Tibial nerve (tissue), 4 donors: Measurements from ENCODE around the gene H6PD. TPM values are rescaled to one million over a fixed set of nuclear protein-coding genes. Genes with fewer than 3 reads are reported as not detected.

Experiments
- DNase-seq, 2 donors: peaks; one replicate each; pipeline ENCODE4 v3.0.0-alpha.2; 2019; ENCODE audit warnings: low spot score in 2 of 2
- H3K27ac ChIP-seq, 4 donors: fragments of 200-600 bp; sonication (generic) in 3 of 4; one replicate each; pipeline ENCODE4 v1.5.1; 2017 to 2019; ENCODE audit warnings: mild to moderate bottlenecking in 1 of 4
- H3K27me3 ChIP-seq, 2 donors: fragments of 200-600 bp; sonication (generic) in 1 of 2; one replicate each; pipeline versions ENCODE4 v1.5.1 to v1.6.0; 2017 to 2019
- H3K36me3 ChIP-seq, 3 donors: fragments of 200-600 bp; sonication (generic); one replicate each; pipeline ENCODE4 v1.5.1; 2018 to 2019
- H3K4me1 ChIP-seq, 4 donors: fragments of 200-600 bp; sonication (generic) in 3 of 4; one replicate each; pipeline ENCODE4 v1.5.1; 2017 to 2019
- H3K4me3 ChIP-seq, 4 donors: fragments of 200-600 bp; sonication (generic) in 3 of 4; one replicate each; pipeline ENCODE4 v1.5.1; 2017 to 2019; ENCODE audit warnings: mild to moderate bottlenecking in 1 of 4, moderate library complexity in 1 of 4
- H3K9me3 ChIP-seq, 4 donors: fragments of 200-600 bp; sonication (generic) in 3 of 4; one replicate each; pipeline ENCODE4 v1.5.1; 2017 to 2019
- EP300 ChIP-seq, 2 donors: sonication (generic); formaldehyde crosslinking; IDR thresholded peaks; one replicate each; pipeline ENCODE4 v1.6.1; 2017; ENCODE audit warnings: antibody characterized with exemption in 2 of 2, mild to moderate bottlenecking in 1 of 2
- POLR2A ChIP-seq, 2 donors: fragments of 450-650 bp; IDR thresholded peaks; one replicate each; pipeline ENCODE4 v1.6.1; 2017; ENCODE audit warnings: antibody characterized with exemption in 2 of 2, mild to moderate bottlenecking in 2 of 2, moderate library complexity in 2 of 2
- WGBS, 2 donors: methylation state at CpG; one replicate each; pipeline ENCODE4 v1.1.5; 2018; 5-methylcytosine and 5-hydroxymethylcytosine counted together
- total RNA-seq, 4 donors: library from RNA; depleted of rRNA; stranded (reverse); fragments of >200 nt; gene quantifications; one replicate each; pipeline ENCODE4 v1.1.0, GENCODE V29; 2016
- TF ChIP-seq, protein P1 (sequence below), 5 experiments: fragments of 200-600 bp in 3 of 5; fragments of 450-650 bp in 2 of 5; sonication (generic) in 3 of 5; IDR thresholded peaks; one replicate each; pipeline ENCODE4 v1.5.1; 2016 to 2019; ENCODE audit warnings: antibody characterized with exemption in 5 of 5, mild to moderate bottlenecking in 3 of 5, moderate library complexity in 2 of 5

H6PD gene
- total RNA-seq, 4 donors from 2014 or later, result 53.1 to 88.6 (median 72.7) TPM

DNA sequence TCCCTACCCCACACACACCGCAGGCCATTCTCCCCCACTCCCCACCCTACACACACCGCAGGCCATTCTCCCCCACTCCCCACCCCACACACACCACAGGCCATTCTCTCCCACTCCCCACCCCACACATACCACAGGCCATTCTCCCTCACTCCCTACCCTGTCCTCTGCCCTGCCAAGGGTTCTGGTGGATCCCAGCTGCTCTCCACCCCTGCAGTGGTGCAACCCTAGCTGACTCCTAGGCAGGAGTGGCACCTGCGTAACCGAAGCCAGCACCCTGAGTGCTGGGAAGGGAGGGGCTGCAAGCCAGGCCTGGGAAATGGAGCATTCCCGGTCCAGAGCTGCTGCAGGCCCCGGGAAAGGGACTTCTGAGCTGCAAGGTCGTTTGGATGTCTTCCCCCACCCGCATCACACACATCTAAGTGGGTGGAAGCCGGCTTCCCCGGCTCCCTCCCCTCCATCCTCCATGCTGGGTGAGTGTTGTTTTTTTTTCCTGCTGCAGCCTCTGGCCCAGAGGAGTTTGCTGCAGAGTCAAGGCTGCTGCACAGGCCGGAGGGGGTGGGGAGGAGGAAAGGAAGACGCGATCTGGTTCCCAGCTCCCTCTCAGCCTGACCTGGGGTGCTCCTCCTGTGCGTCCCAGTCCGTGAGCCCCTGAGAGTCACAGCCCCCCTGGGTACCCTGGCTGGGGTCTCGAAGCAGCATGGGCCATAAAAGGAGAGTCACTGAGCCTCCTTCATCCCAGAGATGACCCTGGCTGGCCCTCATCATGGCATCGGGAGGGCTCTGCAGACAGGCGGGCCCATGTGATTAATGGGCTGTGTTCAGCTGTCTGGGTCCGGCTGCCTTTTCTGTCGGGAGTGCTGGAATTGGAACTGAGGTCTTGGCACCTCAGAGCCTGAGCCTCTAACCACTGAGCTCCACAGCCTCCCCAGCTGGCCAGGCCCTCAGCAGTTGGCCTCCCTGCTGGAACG, 16.1 kb downstream of the H6PD start:
- H3K36me3 ChIP-seq, result peaks cover 0 to 45% (median 3%) of the 10 kb centered on the region in 3 donors
- no peak for DNase-seq
- H3K4me1 ChIP-seq, result peaks cover 0 to 52% (median 13%) of the 10 kb centered on the region in 4 donors
- TF ChIP-seq POLR2A (IDR thresholded peaks at IDR 0.05) (no peak), EP300 (IDR thresholded peaks at IDR 0.05) (no peak)
- 36 to 42% methylated on average over 14 to 21 of the region's 21 CpGs for whole genome bisulfite sequencing, 2 donors
- H3K4me3 ChIP-seq, result no peak overlapping the region
- H3K27ac ChIP-seq, result peak overlapping the region; percentile 5 to 76 (median 68)
- H3K27me3 ChIP-seq, result no peaks in the 10 kb centered on the region
- H3K9me3 ChIP-seq, result no peaks in the 10 kb centered on the region

DNA sequence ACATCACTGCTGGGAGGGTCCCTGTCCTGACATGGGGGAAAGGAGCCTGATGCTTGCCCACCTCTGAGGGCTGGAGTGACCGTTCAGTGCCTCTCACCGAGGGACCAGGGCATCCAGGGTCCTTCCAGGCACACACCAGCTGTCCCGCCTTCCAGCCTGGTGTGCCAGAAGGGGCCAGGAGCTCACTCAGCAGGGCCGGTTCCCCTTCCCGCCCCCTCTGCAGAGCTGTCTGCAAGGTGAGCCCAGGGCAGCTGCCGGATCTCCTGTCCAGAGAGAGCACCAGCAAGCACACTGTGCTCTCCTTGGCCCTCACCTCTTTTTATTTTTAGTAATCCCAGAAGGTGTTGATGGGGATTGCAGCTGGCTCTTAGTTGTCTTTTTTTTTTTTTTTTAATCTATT, 16.9 kb downstream of the H6PD start:
- peaks cover 0 to 57% (median 13%) of the 10 kb centered on the region in 4 donors for H3K4me1 ChIP-seq
- no peak overlapping the region for H3K4me3 ChIP-seq

DNA sequence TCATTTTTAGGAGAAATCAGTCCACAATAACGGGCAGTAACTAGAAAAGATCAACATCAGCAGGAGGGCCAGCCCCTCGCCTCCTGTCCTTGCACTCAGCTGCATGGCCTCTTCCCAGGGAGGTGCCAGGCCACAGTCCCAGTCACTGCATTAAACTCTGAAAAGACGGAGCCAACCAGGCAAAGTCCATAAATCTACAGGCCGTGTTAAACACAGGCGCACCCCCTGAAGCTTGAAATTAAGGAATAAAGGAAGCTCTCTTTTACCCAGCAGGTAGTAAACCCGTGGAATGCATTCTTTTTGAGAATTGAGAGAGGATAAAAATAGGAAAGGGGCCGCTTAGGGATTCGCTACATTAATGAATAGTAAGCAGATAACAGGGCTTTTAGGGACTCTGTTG, 18.4 kb downstream of the H6PD start:
- no peaks in the 10 kb centered on the region for H3K27me3 ChIP-seq
- 72 to 79% methylated on average over 8 of the region's 8 CpGs for WGBS, 2 donors
- H3K27ac ChIP-seq, result no peak overlapping the region
- no peak for DNase-seq
- no peak for TF ChIP-seq EP300 (IDR thresholded peaks at IDR 0.05)
- TF ChIP-seq POLR2A (IDR thresholded peaks at IDR 0.05), result no peak
- TF ChIP-seq, protein P1, sequence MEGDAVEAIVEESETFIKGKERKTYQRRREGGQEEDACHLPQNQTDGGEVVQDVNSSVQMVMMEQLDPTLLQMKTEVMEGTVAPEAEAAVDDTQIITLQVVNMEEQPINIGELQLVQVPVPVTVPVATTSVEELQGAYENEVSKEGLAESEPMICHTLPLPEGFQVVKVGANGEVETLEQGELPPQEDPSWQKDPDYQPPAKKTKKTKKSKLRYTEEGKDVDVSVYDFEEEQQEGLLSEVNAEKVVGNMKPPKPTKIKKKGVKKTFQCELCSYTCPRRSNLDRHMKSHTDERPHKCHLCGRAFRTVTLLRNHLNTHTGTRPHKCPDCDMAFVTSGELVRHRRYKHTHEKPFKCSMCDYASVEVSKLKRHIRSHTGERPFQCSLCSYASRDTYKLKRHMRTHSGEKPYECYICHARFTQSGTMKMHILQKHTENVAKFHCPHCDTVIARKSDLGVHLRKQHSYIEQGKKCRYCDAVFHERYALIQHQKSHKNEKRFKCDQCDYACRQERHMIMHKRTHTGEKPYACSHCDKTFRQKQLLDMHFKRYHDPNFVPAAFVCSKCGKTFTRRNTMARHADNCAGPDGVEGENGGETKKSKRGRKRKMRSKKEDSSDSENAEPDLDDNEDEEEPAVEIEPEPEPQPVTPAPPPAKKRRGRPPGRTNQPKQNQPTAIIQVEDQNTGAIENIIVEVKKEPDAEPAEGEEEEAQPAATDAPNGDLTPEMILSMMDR (IDR thresholded peaks at IDR 0.05), result no peak
- H3K4me1 ChIP-seq, result peaks cover 0 to 62% (median 13%) of the 10 kb centered on the region in 4 donors
- H3K9me3 ChIP-seq, result no peaks in the 10 kb centered on the region
- no peak overlapping the region for H3K4me3 ChIP-seq
- peaks cover 0 to 36% (median 3%) of the 10 kb centered on the region in 3 donors for H3K36me3 ChIP-seq

More for the DNA sequence above, 16.9 kb downstream of the H6PD start:
- TF ChIP-seq EP300 (IDR thresholded peaks at IDR 0.05) (no peak), POLR2A (IDR thresholded peaks at IDR 0.05) (no peak)
- TF ChIP-seq, protein P1 (IDR thresholded peaks at IDR 0.05), result no peak
- Histone ChIP-seq H3K27ac (peak overlapping the region in 3 of 4 donors; percentile 49 to 76 (median 76)), H3K36me3 (peaks cover 0 to 44% (median 3%) of the 10 kb centered on the region in 3 donors), H3K27me3 (no peaks in the 10 kb centered on the region), H3K9me3 (no peaks in the 10 kb centered on the region)
- 51 to 52% methylated on average over 4 to 5 of the region's 6 CpGs for WGBS, 2 donors
- no peak for DNase-seq

DNA sequence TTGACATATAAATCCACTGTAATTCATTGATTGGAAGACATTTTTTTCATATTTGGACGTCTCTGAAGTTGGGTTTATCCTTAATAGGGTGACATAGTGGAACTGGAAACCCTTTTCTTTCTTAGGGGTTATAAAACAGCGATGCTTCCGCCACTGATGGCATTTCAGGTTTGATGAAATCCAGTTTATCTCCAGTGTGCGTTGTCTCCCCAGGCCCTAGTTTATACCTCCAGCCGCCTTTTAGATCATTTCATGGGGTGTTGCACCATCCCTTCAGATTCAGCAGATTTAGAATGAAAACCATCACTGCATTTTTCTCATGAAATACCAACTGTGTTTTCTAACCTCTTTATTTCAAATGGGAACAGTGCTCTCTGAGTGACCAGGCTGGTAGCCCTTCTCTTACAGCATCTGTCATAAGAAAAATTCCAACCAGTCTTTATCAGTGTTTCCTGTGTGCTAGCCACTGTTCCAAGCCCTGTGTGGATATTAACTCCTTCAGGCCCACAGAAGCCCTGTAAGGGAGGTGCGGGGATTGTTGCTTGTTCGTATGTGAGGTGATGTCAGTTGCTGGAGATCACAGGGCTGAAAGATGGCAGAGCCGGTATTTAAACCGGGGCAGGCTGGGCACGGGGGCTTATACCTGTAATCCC, 19.0 kb downstream of the H6PD start:
- Histone ChIP-seq H3K36me3 (peaks cover 0 to 31% (median 3%) of the 10 kb centered on the region in 3 donors), H3K27me3 (no peaks in the 10 kb centered on the region), H3K9me3 (no peaks in the 10 kb centered on the region), H3K4me1 (peaks cover 0 to 56% (median 13%) of the 10 kb centered on the region in 4 donors), H3K4me3 (no peak overlapping the region), H3K27ac (no peak overlapping the region)
- no peak for DNase-seq
- TF ChIP-seq EP300 (IDR thresholded peaks at IDR 0.05) (no peak), POLR2A (IDR thresholded peaks at IDR 0.05) (no peak)
- TF ChIP-seq, protein P1 (IDR thresholded peaks at IDR 0.05), result no peak
- 72 to 77% methylated on average over 10 of the region's 10 CpGs for WGBS, 2 donors

DNA sequence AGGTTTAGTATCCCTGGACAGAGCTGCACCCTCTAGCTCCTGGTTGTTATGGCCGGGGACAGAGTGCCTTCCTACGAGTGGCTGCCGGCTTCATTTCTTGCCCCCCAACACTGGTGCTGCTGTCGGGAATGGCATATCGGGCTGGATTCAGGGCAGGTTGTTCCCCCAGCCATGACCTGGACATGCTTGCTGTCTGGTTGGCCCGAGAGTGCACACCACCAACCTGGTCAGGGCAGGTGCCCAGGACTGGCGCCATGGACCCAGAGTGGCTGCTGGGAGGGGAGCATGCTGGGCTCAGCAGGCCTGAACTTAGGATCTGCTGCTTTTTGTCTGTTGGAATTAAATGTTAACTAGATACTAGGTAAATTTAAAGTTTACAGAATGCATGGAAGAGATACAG, 21.8 kb downstream of the H6PD start:
- TF ChIP-seq EP300 (IDR thresholded peaks at IDR 0.05) (no peak), POLR2A (IDR thresholded peaks at IDR 0.05) (no peak)
- TF ChIP-seq, protein P1 (IDR thresholded peaks at IDR 0.05), result no peak
- WGBS, 2 donors, result 90 to 96% methylated on average over 6 to 7 of the region's 7 CpGs
- H3K36me3 ChIP-seq, result peaks cover 0 to 25% (median 3%) of the 10 kb centered on the region in 3 donors
- H3K27ac ChIP-seq, result peak overlapping the region in 1 of 4 donors; percentile 26
- no peak for DNase-seq
- H3K4me1 ChIP-seq, result peaks cover 0 to 29% (median under 1%) of the 10 kb centered on the region in 4 donors
- no peaks in the 10 kb centered on the region for H3K9me3 ChIP-seq
- H3K4me3 ChIP-seq, result no peak overlapping the region
- no peaks in the 10 kb centered on the region for H3K27me3 ChIP-seq
